Colonic mucosa (tissue), 4 donors: ENCODE measurements around the gene GORASP1. TPM values are rescaled to one million over a fixed set of nuclear protein-coding genes. Genes with fewer than 3 reads are reported as not detected.

Experiments used
- DNase-seq: peaks from one replicate; pipeline ENCODE4 v3.0.0-alpha.2; 2020
- H3K27ac ChIP-seq: fragments of 200-600 bp; one replicate; pipeline ENCODE4 v1.8.0; 2021
- H3K27me3 ChIP-seq: fragments of 200-600 bp; one replicate; pipeline ENCODE4 v1.8.0; 2021
- H3K36me3 ChIP-seq: fragments of 200-600 bp; one replicate; pipeline ENCODE4 v1.8.0; 2021
- H3K4me1 ChIP-seq: fragments of 200-600 bp; one replicate; pipeline ENCODE4 v1.8.0; 2021; ENCODE audit warnings: mild to moderate bottlenecking
- H3K4me3 ChIP-seq: fragments of 200-600 bp; one replicate; pipeline ENCODE4 v1.8.0; 2021
- H3K9ac ChIP-seq, 2 donors: one replicate each; pipeline ENCODE4 v1.7.0; 2013; ENCODE audit warnings: control low read depth in 2 of 2, low read depth in 2 of 2, low read length in 2 of 2
- H3K9me3 ChIP-seq: fragments of 200-600 bp; one replicate; pipeline ENCODE4 v1.8.0; 2021
- intact Hi-C: fragments of 100-400 bp; cut with DNase I; formaldehyde crosslinking; loops from one replicate; pipeline ENCODE4 v1.14.1; 2022
- total RNA-seq, 2 donors: library from RNA; stranded (reverse); fragmentation: NEBNext Ultra II Directional in 1 of 2; extraction: Animal tissue kit (Norgen Biotek cat#: 25700) in 1 of 2; gene quantifications; one replicate each; pipeline ENCODE4 v1.2.1, GENCODE V29; 2021
- TF ChIP-seq, protein P1 (sequence below): fragments of 200-600 bp; IDR thresholded peaks from one replicate; pipeline ENCODE4 v1.8.0; 2022; ENCODE audit warnings: antibody characterized with exemption, mild to moderate bottlenecking
- donor health status: healthy.
- donor health status: DM: no; HTN: no; CAD: no.
- donor health status: DM: no; HTN: no; CAD: no.

The GORASP1 gene
- total RNA-seq, 2 donors from 2014 or later, result 84.2 to 106 TPM

GRCh38 chr3:39088889-39089288 is 18.5 kb downstream of the GORASP1 start:
- H3K4me3 ChIP-seq, result no peak overlapping the region
- H3K4me1 ChIP-seq, result no peaks in the 10 kb centered on the region
- peaks cover 10% of the 10 kb centered on the region for H3K36me3 ChIP-seq
- H3K27ac ChIP-seq, result no peak overlapping the region
- TF ChIP-seq, protein P1, sequence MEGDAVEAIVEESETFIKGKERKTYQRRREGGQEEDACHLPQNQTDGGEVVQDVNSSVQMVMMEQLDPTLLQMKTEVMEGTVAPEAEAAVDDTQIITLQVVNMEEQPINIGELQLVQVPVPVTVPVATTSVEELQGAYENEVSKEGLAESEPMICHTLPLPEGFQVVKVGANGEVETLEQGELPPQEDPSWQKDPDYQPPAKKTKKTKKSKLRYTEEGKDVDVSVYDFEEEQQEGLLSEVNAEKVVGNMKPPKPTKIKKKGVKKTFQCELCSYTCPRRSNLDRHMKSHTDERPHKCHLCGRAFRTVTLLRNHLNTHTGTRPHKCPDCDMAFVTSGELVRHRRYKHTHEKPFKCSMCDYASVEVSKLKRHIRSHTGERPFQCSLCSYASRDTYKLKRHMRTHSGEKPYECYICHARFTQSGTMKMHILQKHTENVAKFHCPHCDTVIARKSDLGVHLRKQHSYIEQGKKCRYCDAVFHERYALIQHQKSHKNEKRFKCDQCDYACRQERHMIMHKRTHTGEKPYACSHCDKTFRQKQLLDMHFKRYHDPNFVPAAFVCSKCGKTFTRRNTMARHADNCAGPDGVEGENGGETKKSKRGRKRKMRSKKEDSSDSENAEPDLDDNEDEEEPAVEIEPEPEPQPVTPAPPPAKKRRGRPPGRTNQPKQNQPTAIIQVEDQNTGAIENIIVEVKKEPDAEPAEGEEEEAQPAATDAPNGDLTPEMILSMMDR, result no peak
- no peak overlapping the region for H3K9ac ChIP-seq
- intact Hi-C loops, result no loop called here
- DNase-seq, result no peak
- H3K27me3 ChIP-seq, result no peaks in the 10 kb centered on the region
- H3K9me3 ChIP-seq, result no peaks in the 10 kb centered on the region

DNA sequence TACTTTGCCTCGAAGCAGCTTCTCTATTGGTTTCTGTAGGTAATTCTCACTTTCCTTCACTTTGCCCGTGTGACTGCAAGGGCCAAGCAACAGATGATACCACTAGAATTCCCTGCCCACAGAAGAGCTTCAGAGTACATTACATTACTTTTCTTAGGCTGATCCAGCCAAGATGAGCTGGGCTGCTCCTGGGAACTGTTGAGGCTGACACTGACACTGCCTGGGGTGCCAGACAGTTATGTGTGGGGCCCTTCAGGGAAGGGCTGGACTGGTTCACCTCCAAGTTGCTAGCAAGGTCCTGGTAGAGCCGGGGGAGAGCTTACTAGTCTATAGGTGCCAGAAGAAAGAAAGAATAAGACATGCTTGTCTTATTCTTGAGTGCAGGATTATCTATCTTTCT is 19.0 kb downstream of the GORASP1 start:
- Histone ChIP-seq H3K4me1 (no peaks in the 10 kb centered on the region), H3K36me3 (peaks cover 10% of the 10 kb centered on the region), H3K9ac (no peak overlapping the region), H3K4me3 (no peak overlapping the region), H3K27me3 (no peaks in the 10 kb centered on the region), H3K27ac (no peak overlapping the region), H3K9me3 (no peaks in the 10 kb centered on the region)
- DNase-seq, result no peak
- TF ChIP-seq, protein P1, result no peak
- intact Hi-C loops, result no loop called here

GRCh38 chr3:39086144-39086543 is 21.3 kb downstream of the GORASP1 start:
- DNase-seq, result no peak
- TF ChIP-seq, protein P1, result no peak
- peaks cover 10% of the 10 kb centered on the region for H3K36me3 ChIP-seq

DNA sequence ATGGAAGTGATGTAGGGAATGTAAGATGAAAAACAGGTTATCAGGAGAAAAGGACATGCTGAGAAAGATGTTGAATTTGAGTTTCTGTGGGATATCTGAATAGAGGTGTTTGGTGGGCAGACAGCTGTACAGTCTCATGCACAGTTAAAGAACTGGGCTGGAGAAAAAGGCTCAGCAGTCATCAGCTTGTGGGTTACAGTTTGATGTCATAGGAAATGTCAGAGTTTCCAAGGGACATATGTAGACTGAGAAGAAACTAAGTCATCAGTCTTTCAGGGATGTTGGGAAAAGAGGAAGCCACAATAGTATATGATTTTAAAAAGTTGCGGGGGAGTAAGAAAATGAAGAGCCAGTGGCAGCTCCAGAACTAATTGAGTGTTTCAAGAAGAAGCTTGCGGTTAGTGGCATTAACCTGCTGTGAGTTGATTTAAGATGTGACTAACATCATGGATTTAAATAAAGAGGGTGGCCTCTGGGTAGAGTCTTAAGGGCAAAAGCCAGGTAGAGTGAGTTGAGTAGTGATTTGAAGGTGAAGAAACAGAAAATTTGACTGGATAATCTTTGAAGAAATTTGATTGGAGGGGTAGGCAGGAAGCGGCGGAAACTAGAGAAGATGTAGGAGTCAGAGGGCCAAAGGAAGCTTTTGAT is 24.6 kb downstream of the GORASP1 start:
- H3K27me3 ChIP-seq, result no peaks in the 10 kb centered on the region
- intact Hi-C loops, result no loop called here
- peaks cover 10% of the 10 kb centered on the region for H3K36me3 ChIP-seq
- TF ChIP-seq, protein P1, result no peak
- no peak overlapping the region for H3K9ac ChIP-seq
- H3K9me3 ChIP-seq, result no peaks in the 10 kb centered on the region
- H3K4me3 ChIP-seq, result no peak overlapping the region
- no peaks in the 10 kb centered on the region for H3K4me1 ChIP-seq
- H3K27ac ChIP-seq, result no peak overlapping the region
- no peak for DNase-seq

More at GRCh38 chr3:39086144-39086543, 21.3 kb downstream of the GORASP1 start:
- Histone ChIP-seq H3K4me1 (no peaks in the 10 kb centered on the region), H3K27me3 (no peaks in the 10 kb centered on the region), H3K27ac (no peak overlapping the region), H3K9ac (no peak overlapping the region), H3K4me3 (no peak overlapping the region), H3K9me3 (no peaks in the 10 kb centered on the region)
- intact Hi-C loops, result no loop called here

- no peaks in the 10 kb centered on the region for H3K9me3 ChIP-seq
- no peaks in the 10 kb centered on the region for H3K4me1 ChIP-seq
- no peak overlapping the region for H3K27ac ChIP-seq
- TF ChIP-seq, protein P1, result no peak
- no peak overlapping the region for H3K4me3 ChIP-seq
- no peaks in the 10 kb centered on the region for H3K36me3 ChIP-seq
- no peak overlapping the region for H3K9ac ChIP-seq
- no peaks in the 10 kb centered on the region for H3K27me3 ChIP-seq
- DNase-seq, result no peak
- intact Hi-C loops, result no loop called here
Observed at GRCh38 chr3:39080026-39080425, 27.4 kb downstream of the GORASP1 start.
